ENCODE results near the gene ATP9A. TPM values are rescaled to one million over a fixed set of nuclear protein-coding genes. Genes with fewer than 3 reads are reported as not detected.

Gene ATP9A
- total RNA-seq, 1 experiment from 2014 or later: 7.3 TPM

- ChIA-PET CTCF (interaction anchor here (0.5 to 2.1 kb wide), 12 partner anchors 17 to 633 kb away, joined by 3 to 12 read pairs (median 4); no protein-coding TSS in a partner anchor), POLR2A (interaction anchor here (1.1 kb wide), 1 partner anchor 633 kb away, joined by 3 read pairs; no protein-coding TSS in a partner anchor)
- H3K36me3 Mint-ChIP-seq (ENCODE audit: insufficient read depth, unreplicated experiment): peaks cover 5% of the 10 kb centered on the region
- TF ChIP-seq, protein P1, sequence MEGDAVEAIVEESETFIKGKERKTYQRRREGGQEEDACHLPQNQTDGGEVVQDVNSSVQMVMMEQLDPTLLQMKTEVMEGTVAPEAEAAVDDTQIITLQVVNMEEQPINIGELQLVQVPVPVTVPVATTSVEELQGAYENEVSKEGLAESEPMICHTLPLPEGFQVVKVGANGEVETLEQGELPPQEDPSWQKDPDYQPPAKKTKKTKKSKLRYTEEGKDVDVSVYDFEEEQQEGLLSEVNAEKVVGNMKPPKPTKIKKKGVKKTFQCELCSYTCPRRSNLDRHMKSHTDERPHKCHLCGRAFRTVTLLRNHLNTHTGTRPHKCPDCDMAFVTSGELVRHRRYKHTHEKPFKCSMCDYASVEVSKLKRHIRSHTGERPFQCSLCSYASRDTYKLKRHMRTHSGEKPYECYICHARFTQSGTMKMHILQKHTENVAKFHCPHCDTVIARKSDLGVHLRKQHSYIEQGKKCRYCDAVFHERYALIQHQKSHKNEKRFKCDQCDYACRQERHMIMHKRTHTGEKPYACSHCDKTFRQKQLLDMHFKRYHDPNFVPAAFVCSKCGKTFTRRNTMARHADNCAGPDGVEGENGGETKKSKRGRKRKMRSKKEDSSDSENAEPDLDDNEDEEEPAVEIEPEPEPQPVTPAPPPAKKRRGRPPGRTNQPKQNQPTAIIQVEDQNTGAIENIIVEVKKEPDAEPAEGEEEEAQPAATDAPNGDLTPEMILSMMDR (IDR thresholded peaks at IDR 0.05; ENCODE audit: unreplicated experiment): no peak
- H3K4me3 Mint-ChIP-seq (ENCODE audit: unreplicated experiment): no peak overlapping the region
- no peaks in the 10 kb centered on the region for H3K4me1 Mint-ChIP-seq (ENCODE audit: insufficient read depth, unreplicated experiment)
- intact Hi-C loops (cut with micrococcal nuclease): no loop called here
- H3K27ac Mint-ChIP-seq (ENCODE audit: low read depth, unreplicated experiment): no peak overlapping the region
- H3K27me3 Mint-ChIP-seq (ENCODE audit: insufficient read depth, unreplicated experiment): no peaks in the 10 kb centered on the region
- no peak for DNase-seq (ENCODE audit: unreplicated experiment)
- no TSS peak for BruUV-seq (replicated peaks)
- H3K9me3 Mint-ChIP-seq (ENCODE audit: unreplicated experiment): no peaks in the 10 kb centered on the region
These were observed 147.8 kb downstream of the ATP9A start for GRCh38 chr20:51620432-51620831.

- Mint-ChIP-seq H3K4me3 (ENCODE audit: unreplicated experiment) (no peak overlapping the region), H3K36me3 (ENCODE audit: insufficient read depth, unreplicated experiment) (peaks cover 5% of the 10 kb centered on the region), H3K27ac (ENCODE audit: low read depth, unreplicated experiment) (no peak overlapping the region), H3K9me3 (ENCODE audit: unreplicated experiment) (no peaks in the 10 kb centered on the region), H3K27me3 (ENCODE audit: insufficient read depth, unreplicated experiment) (no peaks in the 10 kb centered on the region), H3K4me1 (ENCODE audit: insufficient read depth, unreplicated experiment) (no peaks in the 10 kb centered on the region)
- no TSS peak for BruUV-seq (replicated peaks)
- ChIA-PET CTCF (interaction anchor here (0.6 to 0.9 kb wide), 3 partner anchors 8 to 45 kb away, joined by 3 to 5 read pairs (median 5); no protein-coding TSS in a partner anchor), POLR2A (no interaction called here)
- TF ChIP-seq, protein P1 (IDR thresholded peaks at IDR 0.05; ENCODE audit: unreplicated experiment): no peak
- intact Hi-C loops (cut with micrococcal nuclease): no loop called here
- DNase-seq (ENCODE audit: unreplicated experiment): no peak
These were observed 152.1 kb downstream of the ATP9A start for GRCh38 chr20:51616060-51616459.

DNA sequence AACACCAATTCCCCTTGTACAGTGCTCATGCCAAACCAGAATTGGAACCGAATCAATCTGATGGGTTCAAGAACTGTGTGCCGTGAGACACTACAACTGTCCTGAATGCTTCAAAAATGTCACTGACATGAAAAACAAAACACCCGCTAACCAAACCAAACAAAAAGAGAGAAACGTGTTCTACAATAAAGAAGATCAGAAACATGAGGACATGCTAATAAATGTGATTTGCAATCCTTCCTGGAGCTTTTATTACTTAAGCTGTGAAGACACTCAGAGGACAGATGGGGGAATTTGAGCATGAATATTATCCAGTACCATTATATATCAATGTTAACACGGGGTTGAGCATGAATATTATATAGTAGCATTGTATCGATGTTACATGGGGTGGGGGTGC is 153.5 kb downstream of the ATP9A start:
- Mint-ChIP-seq H3K9me3 (ENCODE audit: unreplicated experiment) (no peaks in the 10 kb centered on the region), H3K36me3 (ENCODE audit: insufficient read depth, unreplicated experiment) (peaks cover 9% of the 10 kb centered on the region), H3K4me1 (ENCODE audit: insufficient read depth, unreplicated experiment) (no peaks in the 10 kb centered on the region), H3K27me3 (ENCODE audit: insufficient read depth, unreplicated experiment) (no peaks in the 10 kb centered on the region), H3K4me3 (ENCODE audit: unreplicated experiment) (no peak overlapping the region), H3K27ac (ENCODE audit: low read depth, unreplicated experiment) (no peak overlapping the region)
- TF ChIP-seq, protein P1 (IDR thresholded peaks at IDR 0.05; ENCODE audit: unreplicated experiment): no peak
- POLR2A ChIA-PET: interaction anchor here (0.7 kb wide), 1 partner anchor 534 kb away, joined by 3 read pairs; no protein-coding TSS in a partner anchor
- intact Hi-C loops (cut with micrococcal nuclease): no loop called here
- CTCF ChIA-PET: interaction anchor here (0.6 to 2.0 kb wide), 9 partner anchors 9 to 627 kb away, joined by 3 to 13 read pairs (median 4); no protein-coding TSS in a partner anchor
- no TSS peak for BruUV-seq (replicated peaks)
- no peak for DNase-seq (ENCODE audit: unreplicated experiment)

GRCh38 chr20:51613580-51613979 is 154.6 kb downstream of the ATP9A start:
- ChIA-PET CTCF (interaction anchor here (0.7 to 2.0 kb wide), 8 partner anchors 10 to 632 kb away, joined by 3 to 13 read pairs (median 4); no protein-coding TSS in a partner anchor), POLR2A (no interaction called here)
- H3K9me3 Mint-ChIP-seq (ENCODE audit: unreplicated experiment): no peaks in the 10 kb centered on the region
- no TSS peak for BruUV-seq (replicated peaks)
- intact Hi-C loops (cut with micrococcal nuclease): no loop called here
- H3K27ac Mint-ChIP-seq (ENCODE audit: low read depth, unreplicated experiment): no peak overlapping the region
- no peaks in the 10 kb centered on the region for H3K4me1 Mint-ChIP-seq (ENCODE audit: insufficient read depth, unreplicated experiment)
- H3K4me3 Mint-ChIP-seq (ENCODE audit: unreplicated experiment): no peak overlapping the region
- TF ChIP-seq, protein P1 (IDR thresholded peaks at IDR 0.05; ENCODE audit: unreplicated experiment): no peak
- DNase-seq (ENCODE audit: unreplicated experiment): no peak
- no peaks in the 10 kb centered on the region for H3K27me3 Mint-ChIP-seq (ENCODE audit: insufficient read depth, unreplicated experiment)
- H3K36me3 Mint-ChIP-seq (ENCODE audit: insufficient read depth, unreplicated experiment): peaks cover 9% of the 10 kb centered on the region

Data from MCF 10A (cell line).